GM18519 (cell line): ENCODE results near the gene TMX4.
"Not testable (repeated sequence)": the region's sequence is repeated elsewhere in the genome, so short reads cannot be mapped to it uniquely, and the experiment has no call there.

ENCODE experiments used
- ATAC-seq: cut with Tn5 transposase; IDR thresholded peaks from one replicate; pipeline ENCODE4 v1.9.1; 2021; ENCODE audit warnings: mild to moderate bottlenecking, moderate library complexity; ENCODE audit not compliant: unreplicated experiment, low FRiP score

The TMX4 gene

GRCh38 chr20:7975851-7976414 lies 43.6 kb downstream of the TMX4 start:
- no peak for ATAC-seq

DNA sequence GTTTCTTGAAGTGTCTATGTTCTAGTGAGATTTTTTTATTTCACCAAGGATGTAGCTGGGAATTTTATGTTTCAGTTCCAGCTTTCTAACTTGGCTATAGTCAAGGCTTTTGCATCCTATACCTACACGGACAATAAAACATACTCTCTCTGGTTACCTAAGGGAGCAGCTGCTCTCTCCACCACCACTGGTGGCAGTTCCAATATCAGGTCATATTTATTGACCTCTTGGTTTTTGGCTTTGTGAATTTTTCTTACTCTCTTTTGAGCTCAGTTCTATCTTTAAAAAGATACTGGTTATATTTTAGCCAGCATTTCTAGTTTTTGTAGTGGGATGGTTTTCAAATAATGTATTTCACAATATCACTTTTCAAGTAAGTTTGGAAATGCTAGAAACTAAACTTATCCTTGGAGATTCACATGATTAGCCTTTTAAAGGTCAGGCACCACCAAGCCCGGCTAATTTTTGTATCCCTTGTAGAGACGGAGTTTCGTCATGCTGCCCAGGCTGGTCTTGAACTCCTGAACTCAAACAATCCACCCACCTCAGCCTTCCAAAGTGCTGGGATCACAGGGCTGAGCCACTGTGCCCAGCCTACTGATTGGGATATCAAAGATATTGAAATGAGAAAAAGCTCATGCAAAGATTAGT lies 44.7 kb downstream of the TMX4 start:
- no peak for ATAC-seq

- ATAC-seq: no peak
These were observed 47.9 kb downstream of the TMX4 start for GRCh38 chr20:7971536-7972280.

DNA sequence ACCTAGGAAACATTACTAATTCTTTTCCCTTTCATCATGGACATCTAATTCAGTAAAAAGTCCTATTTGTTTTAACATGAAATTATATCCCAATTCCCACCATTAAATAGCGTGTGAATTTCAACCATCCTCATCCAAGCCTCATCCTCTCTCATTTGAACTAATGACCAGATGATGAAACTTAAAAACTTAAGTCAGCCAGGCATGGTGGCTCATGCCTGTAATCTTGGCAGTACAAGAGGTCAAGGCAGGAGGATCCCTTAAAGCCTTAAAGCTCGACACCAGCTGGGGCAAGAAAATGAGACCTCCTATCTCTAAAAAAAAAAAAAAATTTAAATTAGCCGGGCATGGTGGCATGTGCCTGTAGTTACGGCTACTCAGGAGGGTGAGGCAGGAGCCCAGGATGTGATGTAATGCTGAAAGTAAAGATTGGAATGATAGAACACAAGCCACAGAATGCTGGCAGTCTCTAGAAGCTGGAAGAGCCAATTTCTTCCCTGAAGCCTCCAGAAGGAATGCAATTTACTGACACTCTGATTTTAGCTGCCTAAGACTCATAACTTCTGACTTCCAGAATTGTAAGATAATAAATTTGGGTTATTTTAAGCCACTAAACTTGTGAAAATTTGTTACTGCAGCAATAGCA lies 52.2 kb downstream of the TMX4 start:
- ATAC-seq: no peak

DNA sequence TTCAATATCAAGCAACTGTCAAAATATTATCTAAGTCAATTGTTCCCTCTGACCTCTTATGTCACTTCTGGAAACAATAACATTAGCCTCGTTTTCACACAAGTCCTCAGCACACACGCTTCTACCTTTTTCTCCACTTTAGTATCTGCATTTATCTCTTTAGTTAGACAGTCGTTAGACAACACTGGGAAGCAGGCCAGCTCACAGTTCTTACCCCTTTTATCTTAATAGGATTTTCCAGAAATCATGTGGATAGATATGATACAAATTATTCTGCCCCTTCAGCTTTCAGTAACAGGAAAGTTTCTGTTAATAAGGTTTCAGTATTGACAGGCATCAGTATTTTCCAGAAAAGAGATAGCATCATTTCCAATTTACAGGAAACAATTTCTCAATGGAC lies 53.4 kb downstream of the TMX4 start:
- no peak for ATAC-seq

GRCh38 chr20:7959484-7959883 lies 60.1 kb downstream of the TMX4 start:
- no peak for ATAC-seq

DNA sequence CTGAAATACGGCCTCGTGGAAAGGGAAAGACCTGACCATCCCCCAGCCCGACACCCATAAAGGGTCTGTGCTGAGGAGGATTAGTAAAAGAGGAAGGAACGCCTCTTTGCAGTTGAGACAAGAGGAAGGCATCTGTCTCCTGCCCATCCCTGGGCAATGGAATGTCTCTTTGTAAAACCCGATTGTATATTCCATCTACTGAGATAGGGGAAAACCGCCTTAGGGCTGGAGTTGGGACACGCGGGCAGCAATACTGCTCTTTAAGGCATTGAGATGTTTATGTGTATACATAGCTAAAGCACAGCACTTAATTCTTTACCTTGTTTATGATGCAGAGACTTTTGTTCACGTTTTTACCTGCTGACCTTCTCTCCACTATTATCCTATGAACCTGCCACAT lies 63.0 kb downstream of the TMX4 start:
- not testable (repeated sequence) for ATAC-seq

DNA sequence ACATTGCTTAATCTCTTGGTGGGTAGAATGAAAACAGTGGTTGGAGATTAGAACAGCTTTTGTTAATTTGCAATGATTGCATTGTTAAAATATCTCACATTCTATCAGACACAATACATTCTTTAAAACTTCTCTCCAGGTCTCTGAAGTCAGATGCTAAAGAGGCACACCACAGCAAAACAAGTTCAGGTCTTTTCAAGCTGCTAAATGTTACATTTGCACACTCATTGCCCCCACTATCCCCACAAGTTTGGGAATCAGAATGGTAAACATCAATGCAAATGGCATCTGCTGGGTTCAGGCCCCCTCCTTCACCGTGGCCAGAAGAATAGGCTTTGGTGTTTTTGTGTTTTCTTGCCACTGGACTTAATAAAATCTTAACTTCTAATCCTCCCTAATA lies 69.2 kb downstream of the TMX4 start:
- ATAC-seq: no peak

DNA sequence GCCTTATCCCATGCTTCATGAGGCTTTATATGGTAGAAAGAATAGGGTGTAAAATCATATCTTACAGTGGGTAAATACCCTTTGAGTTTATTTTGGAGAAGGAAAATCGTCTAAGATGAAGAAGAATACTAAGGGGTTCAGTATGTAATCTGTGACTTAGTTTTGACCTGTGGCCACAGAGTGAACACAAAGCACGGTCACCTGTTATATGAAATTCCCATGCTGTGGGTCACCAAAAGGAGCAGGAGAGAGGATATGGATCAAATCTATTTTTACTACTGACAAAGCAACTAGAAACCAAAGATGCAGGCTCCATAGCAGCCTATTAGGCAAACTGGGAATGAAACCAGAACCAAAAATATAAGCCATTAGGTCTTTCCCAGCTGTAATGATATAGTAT lies 75.7 kb downstream of the TMX4 start:
- no peak for ATAC-seq

DNA sequence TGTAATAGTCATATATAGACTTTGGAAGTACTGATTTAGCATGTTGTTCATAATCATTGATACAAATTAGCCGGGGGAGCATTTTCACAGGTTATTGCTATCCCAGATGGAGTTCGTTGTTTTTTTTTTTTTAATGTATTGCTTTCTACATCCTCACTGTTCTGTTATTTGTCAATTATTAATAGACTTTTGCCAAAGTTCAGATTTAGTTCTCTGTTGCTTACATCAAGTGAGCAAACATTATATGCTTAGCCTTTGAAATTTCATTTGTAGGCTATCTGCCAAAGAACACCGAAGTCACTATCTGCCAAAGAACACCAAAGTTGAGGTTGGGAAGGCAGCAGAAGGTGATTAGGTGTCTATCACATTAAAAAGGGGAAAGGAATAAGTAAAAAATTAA lies 79.2 kb downstream of the TMX4 start, which contains the start of gene HAO1:
Gene HAO1 (minus strand): TSS at position 118 of the 400 bp plus-strand sequence. CDS start 36 bp downstream, at position 82.
- no peak for ATAC-seq

DNA sequence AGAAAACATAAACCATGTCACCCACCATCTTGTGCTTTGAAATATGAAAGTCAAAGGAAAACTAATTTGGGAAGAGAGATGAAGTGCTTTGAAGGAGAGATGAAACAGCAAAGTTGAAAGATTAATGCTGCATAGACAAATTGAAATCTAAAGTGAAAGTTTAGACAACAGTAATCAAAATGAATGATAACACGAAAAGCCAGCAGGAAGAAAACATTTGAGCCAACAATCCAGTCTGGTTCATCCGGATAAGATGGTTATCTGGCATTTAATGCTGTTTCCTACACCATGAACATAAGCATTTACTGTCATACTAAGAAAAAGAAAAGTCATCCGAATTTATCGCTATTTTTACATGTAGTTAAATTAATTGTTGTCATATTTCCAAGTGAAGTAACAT lies 79.9 kb downstream of the TMX4 start:
- ATAC-seq: no peak

DNA sequence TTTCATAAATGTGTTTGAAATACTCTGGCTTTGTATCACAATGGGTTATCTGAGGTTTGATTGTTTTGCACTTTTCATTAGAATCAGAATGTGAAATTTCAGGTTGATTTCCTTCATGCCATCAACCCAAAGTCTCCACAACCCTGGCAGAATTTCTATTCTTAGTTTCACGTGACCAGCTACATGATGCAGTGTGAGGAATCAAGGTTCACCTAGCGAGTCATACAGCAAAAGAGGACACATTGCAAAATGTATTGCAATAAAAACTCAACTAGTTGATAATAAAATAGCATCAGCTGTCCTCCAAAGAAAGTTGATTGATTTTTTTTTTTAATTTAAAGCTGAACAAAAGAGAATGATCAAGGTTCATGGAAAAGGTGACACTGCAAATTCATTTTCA lies 81.5 kb downstream of the TMX4 start:
- no peak for ATAC-seq

DNA sequence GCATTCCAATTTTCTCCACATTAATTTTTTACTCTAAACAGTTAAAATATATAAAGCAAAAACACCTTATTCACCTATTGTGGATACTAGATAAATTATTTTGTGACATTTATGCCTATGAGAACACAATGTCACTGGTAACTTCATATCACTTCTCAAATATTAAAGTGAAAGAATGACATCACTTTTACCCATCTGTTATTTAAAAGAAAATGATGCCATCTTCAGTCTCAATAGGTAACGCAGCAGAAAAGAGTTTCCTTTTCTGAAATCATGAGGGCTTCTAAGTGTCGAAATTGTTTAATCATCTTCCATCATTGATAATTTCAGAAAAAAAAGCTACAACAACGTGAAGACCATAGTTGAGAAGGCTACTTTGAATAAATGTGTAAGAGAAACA lies 82.2 kb downstream of the TMX4 start:
- no peak for ATAC-seq

DNA sequence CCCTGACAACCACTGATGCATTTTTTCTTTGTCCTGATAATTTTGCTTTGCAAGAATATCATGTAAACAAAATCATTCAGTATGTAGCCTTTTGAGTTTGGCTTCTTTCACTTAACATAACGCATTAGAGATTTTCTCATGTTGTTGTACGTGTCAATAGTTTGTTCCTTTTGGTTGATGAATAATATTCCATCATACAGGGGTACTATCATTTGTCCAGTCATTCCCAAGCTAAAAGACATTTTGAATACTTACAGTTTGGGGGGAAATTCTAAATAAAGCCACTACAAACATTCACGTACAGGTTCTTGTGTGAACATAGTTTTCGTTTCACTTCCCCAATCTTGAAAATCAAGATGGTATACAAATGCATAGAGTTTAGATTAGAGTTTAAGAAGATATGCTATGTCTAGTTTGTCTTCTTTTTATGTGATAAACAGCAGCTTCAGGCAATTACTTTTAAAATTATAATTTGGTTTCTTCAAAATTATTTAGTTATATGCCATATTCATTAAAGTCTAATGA lies 84.5 kb downstream of the TMX4 start:
- peak; percentile 70 for ATAC-seq

- no peak for ATAC-seq
These were observed 86.2 kb downstream of the TMX4 start for GRCh38 chr20:7933346-7933745.

- ATAC-seq: no peak
These were observed 89.2 kb downstream of the TMX4 start for GRCh38 chr20:7930343-7930742.
